Activated CD8-positive, alpha-beta memory T cell treated with anti-CD3 and anti-CD28 coated beads for 4 hours (primary cell): ENCODE measurements around the gene GPR150.

ENCODE experiments used
- DNase-seq, 2 donors: peaks; one replicate each; pipeline ENCODE4 v3.0.0-alpha.2; 2020; ENCODE audit warnings: low read depth in 2 of 2

The GPR150 gene

DNA sequence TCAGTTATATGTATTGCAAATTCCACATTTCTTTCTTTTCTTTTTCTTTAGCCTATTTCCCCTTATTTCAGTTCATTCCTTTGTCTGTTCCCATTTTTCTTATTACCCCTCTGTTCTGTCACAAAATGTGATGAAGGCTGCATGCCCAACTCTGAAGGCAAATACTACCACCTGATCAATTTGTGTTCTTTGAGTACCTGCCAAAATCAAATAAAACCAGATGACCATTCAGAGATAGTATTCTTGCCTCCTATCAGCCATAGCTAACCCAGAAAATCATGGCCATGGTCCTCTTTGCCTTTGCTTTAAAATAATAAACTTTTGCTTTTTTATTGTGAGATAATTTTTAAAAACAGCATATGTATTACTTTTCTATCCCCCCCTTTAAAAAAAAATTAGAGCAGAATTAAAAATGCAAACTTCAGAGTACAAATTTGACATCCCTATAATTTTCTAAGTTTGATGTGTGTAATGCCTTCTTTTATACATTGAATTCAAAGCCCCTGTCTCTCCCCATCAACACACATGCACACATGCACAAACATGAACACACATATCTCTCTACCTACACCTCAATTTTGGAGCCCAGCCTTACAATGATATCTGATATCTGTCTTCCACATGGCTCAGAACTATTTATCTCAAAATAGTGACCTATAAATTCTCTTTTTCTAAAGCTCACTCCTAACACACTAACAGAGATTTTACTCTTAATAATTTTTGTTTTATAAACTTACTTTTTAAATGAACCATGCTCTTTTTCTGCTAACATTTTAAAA lies 30.1 kb downstream of the GPR150 start:
- DNase-seq: no peak

- DNase-seq: no peak
Measured at GRCh38 chr5:95652849-95653248, 33.0 kb downstream of the GPR150 start.

DNA sequence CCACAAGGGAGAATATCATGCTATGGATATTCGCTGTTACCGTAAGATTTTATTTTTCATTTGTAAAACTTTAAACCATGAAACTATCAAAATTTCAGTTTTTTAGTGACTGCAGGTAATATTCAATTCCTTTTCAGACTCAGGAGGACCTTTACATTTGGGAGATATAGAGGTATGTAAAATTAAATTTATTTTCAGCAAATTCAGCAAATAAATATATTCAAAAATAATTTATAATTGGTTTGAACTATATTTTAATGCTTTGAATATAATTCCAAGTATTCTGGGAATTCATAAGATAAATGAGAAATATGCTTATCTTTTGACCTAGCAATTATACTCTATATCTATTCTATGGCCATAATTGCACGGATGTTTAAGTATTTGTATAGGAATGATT lies 34.3 kb downstream of the GPR150 start:
- DNase-seq: no peak

DNA sequence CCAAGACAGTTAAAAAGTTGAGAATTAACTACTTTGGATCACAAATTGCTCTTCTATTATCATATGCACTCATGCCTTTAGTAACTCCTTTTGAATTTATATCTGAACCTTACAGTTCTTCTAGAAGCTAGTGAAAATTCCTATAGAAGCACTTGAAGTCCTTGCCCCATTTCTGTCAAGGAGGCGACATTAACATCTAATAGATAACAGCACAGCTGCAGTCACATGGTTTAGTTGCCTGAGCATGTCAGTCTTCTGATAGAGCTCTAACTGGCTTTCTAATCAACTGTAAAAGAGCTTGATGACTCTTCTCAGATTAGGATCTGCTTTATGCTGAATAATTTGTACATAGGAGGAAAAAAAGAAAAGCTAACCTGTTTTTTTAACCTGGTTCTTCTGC lies 35.7 kb downstream of the GPR150 start:
- DNase-seq: no peak

- no peak for DNase-seq
Measured at GRCh38 chr5:95660060-95660459, 40.2 kb downstream of the GPR150 start.

GRCh38 chr5:95662946-95663345 lies 43.1 kb downstream of the GPR150 start:
- DNase-seq: no peak

DNA sequence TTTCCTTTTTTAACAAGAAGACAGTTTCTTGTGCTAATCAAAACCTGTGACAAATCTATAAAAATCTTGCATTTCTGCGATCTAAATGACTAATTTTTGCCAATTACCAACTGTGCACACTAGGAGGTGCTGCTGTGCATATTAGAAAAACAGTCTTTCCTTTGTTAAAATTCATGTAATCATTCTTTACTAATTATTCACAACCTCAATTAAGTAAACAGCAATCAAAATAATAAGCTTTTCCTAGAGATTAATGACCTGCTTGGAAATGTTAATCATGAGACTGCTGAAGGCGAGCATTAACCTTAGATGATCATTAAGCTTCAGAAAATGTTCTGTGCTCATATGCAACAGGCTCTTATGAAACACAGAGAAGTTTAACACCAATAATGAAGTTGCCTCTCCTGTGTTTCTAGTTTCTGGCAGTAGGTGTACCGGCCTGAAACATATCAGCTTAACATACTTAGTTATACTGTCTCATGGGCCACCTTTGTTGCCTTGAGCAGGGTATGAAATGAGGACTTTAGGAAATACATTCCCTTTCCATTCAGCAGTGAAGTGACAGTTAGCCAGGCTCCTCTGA lies 44.4 kb downstream of the GPR150 start:
- no peak for DNase-seq

GRCh38 chr5:95667061-95667618 lies 47.3 kb downstream of the GPR150 start:
- no peak for DNase-seq

GRCh38 chr5:95667678-95668077 lies 47.8 kb downstream of the GPR150 start:
- no peak for DNase-seq

DNA sequence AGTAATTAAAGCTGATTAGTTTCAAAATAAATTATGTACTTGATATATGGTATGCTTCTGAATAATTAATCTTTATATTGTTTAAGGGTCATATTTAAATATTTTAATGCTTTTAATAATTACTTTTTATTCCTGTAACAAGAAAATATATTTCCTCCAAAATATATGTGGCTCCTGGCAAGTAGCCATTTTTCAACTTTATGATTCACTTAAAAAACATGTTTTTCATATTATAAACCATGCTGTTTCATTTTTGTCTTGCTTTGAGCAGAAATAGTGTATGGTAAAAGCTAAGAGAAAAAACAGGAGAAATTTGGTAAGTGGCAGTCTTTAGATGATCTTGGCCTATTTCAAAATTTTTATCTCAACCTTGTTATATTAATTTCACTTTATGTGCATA lies 48.3 kb downstream of the GPR150 start:
- no peak for DNase-seq

DNA sequence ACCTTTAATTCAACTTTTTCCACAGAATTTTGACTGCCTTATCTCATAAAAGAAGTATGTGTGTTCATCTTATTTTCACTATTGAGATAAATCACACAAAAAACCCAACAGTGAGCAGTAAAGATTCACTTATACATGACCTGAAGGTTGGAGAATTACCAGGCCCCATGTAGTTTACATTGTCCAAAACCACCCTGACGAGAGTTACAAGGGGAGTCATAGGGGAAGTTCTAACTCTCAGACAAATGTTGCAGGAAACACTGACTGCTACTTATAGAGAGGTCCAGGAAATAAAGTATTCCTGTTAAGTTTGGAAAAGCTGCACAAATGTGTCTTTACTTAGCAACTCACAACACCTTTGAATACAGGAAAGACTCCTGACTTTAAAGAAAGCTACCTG lies 48.8 kb downstream of the GPR150 start:
- DNase-seq: no peak

DNA sequence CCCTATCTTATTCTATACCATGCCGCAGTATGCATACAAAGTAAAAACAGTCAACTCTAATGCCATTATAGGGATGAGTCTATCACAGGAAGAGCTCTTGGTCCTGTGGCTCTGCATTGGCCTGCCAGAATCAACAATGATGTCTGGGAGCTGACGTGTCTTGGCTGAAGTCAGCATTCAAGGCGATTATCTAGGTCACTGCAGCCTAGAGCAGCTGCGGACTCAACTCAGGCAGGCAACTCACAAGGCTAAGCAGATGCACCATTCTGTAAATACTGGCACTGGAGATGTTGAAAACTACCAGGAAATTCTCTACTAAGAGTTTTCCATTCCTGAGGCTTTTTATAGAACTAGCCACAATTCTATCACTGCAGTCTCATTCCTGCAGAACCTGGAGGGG lies 49.7 kb downstream of the GPR150 start:
- DNase-seq: no peak

GRCh38 chr5:95669985-95670384 lies 50.1 kb downstream of the GPR150 start:
- DNase-seq: no peak

GRCh38 chr5:95670568-95670967 lies 50.7 kb downstream of the GPR150 start:
- DNase-seq: no peak
